Testis (tissue), 2 donors: ENCODE measurements around the gene PDPK1.

Experiments
- POLR2A ChIP-seq: fragments of 450-650 bp; IDR thresholded peaks from one replicate; pipeline ENCODE4 v1.6.1; 2017; ENCODE audit warnings: antibody characterized with exemption, mild to moderate bottlenecking, moderate library complexity
- TF ChIP-seq, protein P1 (sequence below), 3 experiments: fragments of 450-650 bp in 2 of 3; fragments of 200-600 bp in 1 of 3; sonication (generic) in 1 of 3; IDR thresholded peaks; one replicate each; pipeline ENCODE4 v1.5.1; 2016 to 2019; ENCODE audit warnings: antibody characterized with exemption in 3 of 3, mild to moderate bottlenecking in 2 of 3, moderate library complexity in 1 of 3

DNA sequence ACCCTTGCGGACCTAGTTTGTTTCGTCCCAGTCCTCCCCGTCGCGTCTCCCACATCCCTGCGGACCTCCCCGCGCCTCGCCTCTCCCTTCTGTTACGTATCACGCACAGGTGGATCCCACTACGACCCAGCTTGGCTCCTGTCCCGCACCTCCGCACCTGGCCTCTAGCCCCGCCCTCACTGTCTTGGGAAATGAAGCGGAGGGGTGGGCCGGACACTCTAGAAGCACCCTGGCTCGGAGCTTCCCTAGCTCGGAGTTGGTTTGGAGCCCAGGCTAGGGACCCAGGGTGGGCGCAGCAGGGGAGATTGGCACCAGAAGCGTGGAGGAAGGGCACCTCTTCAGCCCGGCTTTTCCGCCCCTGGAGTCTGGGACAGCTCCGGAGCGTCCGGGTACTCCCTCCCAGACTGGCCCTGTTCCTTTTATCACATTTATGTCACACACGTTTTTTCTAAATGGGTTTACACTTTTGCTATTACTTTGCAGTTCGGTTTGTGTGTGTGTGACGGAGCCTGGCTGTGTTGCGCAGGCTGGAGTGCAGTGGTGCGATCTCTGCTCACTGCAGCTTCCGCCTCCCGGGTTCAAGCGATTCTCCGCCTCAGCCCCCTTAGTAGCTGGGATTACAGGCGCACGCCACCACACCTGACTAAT is 5.2 kb upstream of the PDPK1 start:
- TF ChIP-seq, protein P1, sequence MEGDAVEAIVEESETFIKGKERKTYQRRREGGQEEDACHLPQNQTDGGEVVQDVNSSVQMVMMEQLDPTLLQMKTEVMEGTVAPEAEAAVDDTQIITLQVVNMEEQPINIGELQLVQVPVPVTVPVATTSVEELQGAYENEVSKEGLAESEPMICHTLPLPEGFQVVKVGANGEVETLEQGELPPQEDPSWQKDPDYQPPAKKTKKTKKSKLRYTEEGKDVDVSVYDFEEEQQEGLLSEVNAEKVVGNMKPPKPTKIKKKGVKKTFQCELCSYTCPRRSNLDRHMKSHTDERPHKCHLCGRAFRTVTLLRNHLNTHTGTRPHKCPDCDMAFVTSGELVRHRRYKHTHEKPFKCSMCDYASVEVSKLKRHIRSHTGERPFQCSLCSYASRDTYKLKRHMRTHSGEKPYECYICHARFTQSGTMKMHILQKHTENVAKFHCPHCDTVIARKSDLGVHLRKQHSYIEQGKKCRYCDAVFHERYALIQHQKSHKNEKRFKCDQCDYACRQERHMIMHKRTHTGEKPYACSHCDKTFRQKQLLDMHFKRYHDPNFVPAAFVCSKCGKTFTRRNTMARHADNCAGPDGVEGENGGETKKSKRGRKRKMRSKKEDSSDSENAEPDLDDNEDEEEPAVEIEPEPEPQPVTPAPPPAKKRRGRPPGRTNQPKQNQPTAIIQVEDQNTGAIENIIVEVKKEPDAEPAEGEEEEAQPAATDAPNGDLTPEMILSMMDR (IDR thresholded peaks at IDR 0.05) = no peak
- no peak for TF ChIP-seq POLR2A
